IMR-90 (cell line): ENCODE data around the gene TRHDE.

Experiments
- CEBPB ChIP-seq: IDR thresholded peaks from 2 replicates; pipeline ENCODE4 v1.6.1; 2012; ENCODE audit warnings: low read depth, low read length, improper control_type of control experiment
- CTCF ChIP-seq: conservative IDR thresholded peaks from 2 replicates; pipeline ENCODE4 v1.5.1; 2012; ENCODE audit warnings: mild to moderate bottlenecking, low read depth, low read length, improper control_type of control experiment
- ELK1 ChIP-seq: fragments of 150-350 bp; IDR thresholded peaks from 2 replicates; pipeline ENCODE4 v1.6.1; 2016; ENCODE audit warnings: low read depth, mild to moderate bottlenecking, low read length, moderate library complexity, borderline replicate concordance
- FOS ChIP-seq: fragments of 150-350 bp; IDR thresholded peaks from 2 replicates; pipeline ENCODE4 v1.6.1; 2016; ENCODE audit warnings: low read depth, low read length
- MAFK ChIP-seq: IDR thresholded peaks from 2 replicates; pipeline ENCODE4 v1.6.1; 2012; ENCODE audit warnings: low read depth, low read length, improper control_type of control experiment
- MXI1 ChIP-seq: IDR thresholded peaks from 2 replicates; pipeline ENCODE4 v1.6.1; 2012; ENCODE audit warnings: low read depth, mild to moderate bottlenecking, low read length, moderate library complexity, borderline replicate concordance
- POLR2A ChIP-seq: IDR thresholded peaks from 2 replicates; pipeline ENCODE4 v1.6.1; 2012; ENCODE audit warnings: mild to moderate bottlenecking, low read depth, low read length
- RAD21 ChIP-seq: IDR thresholded peaks from 2 replicates; pipeline ENCODE4 v1.6.1; 2012; ENCODE audit warnings: low read length, improper control_type of control experiment
- RCOR1 ChIP-seq: IDR thresholded peaks from 2 replicates; pipeline ENCODE4 v1.6.1; 2012; ENCODE audit warnings: mild to moderate bottlenecking, low read length, improper control_type of control experiment; ENCODE audit not compliant: insufficient replicate concordance
- RFX5 ChIP-seq: IDR thresholded peaks from 2 replicates; pipeline ENCODE4 v1.8.0; 2012; ENCODE audit warnings: low read depth, mild to moderate bottlenecking, low read length, moderate library complexity
- SMC3 ChIP-seq: fragments of 150-350 bp; IDR thresholded peaks from 2 replicates; pipeline ENCODE4 v1.6.1; 2016; ENCODE audit warnings: low read depth, mild to moderate bottlenecking, antibody characterized with exemption, low read length, moderate library complexity
- USF2 ChIP-seq: fragments of 150-350 bp; IDR thresholded peaks from 2 replicates; pipeline ENCODE4 v1.6.1; 2017; ENCODE audit warnings: mild to moderate bottlenecking, antibody characterized with exemption, low read length, low read depth

- TF ChIP-seq CTCF (no peak), POLR2A (no peak), SMC3 (no peak), CEBPB (no peak), MXI1 (no peak), RAD21 (no peak), MAFK (no peak), FOS (no peak), USF2 (no peak), ELK1 (no peak), RFX5 (no peak), RCOR1 (no peak)
These were observed 96.1 kb downstream of the TRHDE start for GRCh38 chr12:72368298-72368697.
